Jurkat, Clone E6-1 (cell line): ENCODE results near the gene TRAIP.
"Not testable (repeated sequence)": the region's sequence is repeated elsewhere in the genome, so short reads cannot be mapped to it uniquely, and the experiment has no call there.

Source experiments
- DNase-seq: peaks from one replicate; pipeline ENCODE4 v3.0.0-alpha.2; 2011; ENCODE audit warnings: low read depth, low spot score
- H3K4me3 ChIP-seq: 2 replicates; pipeline ENCODE4 v1.5.1; 2011; ENCODE audit warnings: mild to moderate bottlenecking, low read length, control low read depth, moderate library complexity

The TRAIP gene

DNA sequence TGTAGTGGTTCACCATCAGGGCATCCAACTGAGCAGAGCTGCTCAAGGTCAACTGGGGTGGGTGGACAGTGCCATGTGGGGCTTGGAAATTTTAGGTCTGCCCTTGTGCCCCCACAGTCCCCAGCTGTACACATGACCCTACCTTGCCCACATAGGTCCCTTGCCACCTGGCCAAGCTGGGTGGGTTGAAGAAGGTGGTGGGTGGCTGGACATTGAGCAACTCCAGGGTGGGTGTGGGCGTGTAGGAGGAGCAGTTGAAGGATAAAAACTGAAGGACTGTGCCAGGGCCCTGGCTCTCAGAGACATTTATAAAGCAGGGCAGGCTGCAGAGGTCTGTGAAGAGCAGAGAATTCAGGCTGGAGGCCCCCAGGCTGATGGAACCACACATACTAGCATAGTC, 57.3 kb downstream of the TRAIP start:
- H3K4me3 ChIP-seq: no peak overlapping the region
- no peak for DNase-seq

DNA sequence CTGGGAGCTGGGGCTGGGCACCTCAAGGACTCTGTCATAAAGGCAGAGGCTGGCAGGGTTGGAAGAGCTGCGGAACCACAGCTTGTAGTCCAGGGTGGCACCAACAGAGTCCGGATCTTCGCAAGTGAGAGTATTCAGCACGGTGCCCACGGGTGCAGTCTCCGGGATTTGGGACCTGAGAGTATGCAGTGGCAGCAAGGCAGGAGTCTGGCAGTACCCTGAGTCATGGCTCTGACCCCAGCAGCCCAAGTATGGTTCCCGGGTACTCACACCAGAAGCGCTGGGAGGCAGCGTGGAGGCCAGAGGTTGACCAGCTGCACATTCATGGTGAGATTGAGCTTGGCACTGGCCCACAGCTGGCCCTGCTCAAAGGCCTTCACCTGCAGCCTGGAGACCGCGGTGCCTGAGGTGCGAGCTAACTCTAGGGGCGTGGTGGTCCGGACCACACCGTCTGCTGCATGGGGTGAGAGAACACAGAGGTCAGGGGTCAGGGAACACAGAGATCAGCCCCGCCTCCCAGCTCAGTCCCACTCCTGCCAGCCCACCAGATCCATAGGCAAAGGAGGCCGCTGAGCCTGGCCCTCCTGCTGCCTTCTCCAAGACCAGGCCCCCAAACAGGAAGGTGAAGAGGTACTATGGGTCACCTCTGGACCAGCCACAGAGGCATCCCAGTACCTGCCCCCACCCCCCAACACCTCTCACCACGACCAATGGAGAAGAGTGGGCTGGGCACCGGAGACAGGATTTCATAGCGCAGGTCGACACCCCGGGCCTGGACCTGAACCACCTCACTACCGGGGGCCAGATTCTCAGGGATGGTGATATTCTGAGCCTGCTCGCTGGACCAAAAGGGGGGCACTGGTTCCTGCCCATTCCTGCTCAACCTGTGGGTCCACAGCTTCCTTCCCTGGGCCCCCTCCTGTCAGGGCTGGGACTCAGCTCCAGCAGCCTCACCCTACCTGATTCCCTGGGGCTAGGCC, 61.1 kb downstream of the TRAIP start:
- H3K4me3 ChIP-seq: no peak overlapping the region
- no peak for DNase-seq

DNA sequence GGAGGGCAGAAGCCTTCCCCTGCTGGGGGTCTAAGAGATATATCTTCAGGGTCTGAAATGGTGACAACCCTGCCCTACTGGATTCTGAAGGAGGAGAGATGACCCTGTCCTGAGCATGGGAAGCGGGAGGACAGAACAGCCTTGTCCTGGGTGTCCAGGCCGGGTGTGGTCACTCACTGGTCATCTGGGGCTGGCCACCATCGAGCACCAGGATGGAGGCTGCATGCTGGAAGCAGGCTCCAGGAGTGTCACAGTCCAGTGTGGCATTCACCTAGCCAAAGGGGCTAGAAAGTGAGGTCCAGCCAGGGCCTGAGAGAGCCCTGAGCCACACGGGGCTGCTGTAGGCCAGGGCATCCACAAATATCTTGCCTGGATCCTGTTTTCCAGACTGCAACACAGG, 61.9 kb downstream of the TRAIP start:
- no peak for DNase-seq
- no peak overlapping the region for H3K4me3 ChIP-seq

DNA sequence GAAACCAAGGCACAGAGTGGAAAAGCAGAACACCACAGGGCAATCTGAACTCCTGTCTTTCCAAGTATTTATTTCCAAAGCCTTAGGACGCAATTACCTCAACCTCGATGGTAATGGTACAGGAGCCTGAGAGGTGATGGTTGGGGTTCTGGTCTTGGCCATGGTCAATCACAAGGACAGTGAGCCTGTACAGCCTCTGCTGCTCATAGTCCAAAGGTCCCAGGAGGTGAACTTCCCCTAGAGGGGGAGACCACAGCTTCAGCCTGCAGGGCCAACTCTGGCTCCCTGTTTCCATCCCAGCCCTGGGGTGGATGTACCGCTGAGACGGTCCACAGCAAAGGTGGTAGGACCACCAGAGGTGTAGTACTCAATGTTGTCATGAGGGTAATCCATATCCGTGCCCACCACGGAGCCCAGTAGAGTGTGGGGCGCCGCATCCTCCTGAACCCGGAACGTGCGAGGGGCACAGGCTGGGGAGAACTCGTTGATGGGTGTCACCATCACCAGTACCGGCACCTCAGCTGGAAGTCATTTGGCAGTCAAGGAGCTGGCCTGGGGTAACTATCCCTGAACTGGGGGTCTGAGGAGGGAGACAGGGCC, 62.8 kb downstream of the TRAIP start:
- no peak for DNase-seq
- no peak overlapping the region for H3K4me3 ChIP-seq

DNA sequence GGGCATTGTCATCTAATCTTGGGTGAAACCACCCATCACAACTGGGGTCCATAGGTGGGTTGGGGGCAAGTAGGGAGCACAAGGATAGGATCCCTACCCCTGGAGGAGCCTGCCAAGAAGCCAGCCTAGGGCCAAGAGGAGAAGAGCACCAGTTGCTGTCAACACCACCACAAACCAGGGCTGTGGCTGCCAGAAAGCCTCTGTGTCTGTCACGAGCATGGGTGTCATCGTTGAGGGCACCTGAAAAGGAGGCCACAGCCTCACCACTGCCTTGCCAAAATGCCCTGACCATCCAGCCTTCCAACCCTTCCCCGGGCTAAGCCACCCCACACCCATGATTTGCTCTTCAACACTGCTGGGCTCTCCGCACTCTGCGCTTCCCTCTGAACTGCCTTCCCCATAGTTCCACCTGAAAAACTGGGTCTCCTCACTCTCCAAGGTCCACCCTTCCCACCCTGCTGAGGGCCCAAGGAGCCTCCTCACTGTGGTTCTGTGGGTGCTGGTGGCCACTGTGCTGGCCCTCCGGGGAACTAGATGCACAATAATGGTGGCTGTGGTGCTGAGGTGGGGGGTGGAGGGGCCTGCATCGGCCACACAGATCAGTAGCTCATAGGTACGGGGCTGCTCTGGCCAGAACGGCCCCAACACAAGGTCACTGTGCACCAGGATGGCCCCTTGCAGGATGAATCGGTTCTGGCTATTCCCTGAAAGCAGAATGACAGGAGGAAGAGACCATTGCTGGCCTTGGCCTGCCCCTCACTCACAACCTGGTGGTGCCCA, 63.8 kb downstream of the TRAIP start:
- H3K4me3 ChIP-seq: no peak overlapping the region
- DNase-seq: no peak

DNA sequence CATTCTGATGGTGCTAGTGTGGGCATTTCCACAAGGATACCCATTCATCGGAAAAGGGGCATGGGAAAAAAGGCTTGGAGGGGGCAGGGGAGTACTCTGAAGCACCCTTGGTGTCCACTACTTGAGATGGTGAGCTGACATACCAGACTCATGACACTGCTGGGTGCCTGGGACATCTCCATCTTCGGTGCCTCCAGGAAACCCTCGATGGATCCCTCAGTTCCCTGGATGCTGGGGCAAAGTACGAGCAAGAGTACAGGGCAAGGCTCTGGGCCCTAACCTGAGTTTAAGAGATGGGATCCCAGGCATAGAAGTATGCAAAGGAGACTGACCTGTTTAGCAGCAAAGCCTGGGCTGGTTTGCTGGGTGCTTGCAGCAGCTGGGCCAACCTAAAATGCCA, 64.8 kb downstream of the TRAIP start:
- no peak overlapping the region for H3K4me3 ChIP-seq
- no peak for DNase-seq

DNA sequence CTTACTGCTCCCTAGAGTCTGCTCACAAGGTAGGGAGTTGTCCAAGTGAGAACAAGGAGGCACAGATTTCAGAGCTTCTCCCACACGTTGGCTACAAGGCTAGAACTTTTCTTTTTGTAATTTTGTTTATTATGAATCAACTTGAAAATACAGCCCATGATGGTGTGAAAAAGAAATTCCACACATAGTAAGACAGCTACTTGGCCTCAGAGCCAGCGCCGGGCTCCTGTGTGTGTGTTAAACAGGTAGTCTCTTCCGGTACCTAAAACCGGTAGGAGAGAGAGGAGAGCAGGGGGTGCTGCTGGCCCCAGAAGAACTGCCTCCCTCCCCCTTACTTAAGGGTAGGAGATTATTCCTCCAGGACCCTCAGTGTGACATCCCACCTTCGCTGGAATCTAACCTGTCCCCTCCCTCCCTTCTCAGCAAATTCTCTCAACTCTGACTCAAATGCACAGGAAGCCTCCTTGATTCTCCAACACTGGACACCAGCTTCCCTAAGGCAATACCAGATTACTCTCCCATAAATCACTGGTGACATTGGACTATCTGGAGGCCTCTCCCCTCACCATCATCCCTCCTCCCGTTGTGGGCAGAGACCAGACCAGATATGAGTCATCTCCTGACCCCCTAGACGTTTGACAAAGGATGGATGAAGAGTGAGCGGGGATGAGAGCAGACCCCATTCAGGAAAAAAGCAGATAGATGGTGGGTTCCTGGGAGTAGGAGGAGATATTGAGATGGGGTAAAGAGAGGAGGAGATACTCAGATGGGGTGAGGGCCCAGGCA, 65.5 kb downstream of the TRAIP start:
- H3K4me3 ChIP-seq: no peak overlapping the region
- DNase-seq: no peak

DNA sequence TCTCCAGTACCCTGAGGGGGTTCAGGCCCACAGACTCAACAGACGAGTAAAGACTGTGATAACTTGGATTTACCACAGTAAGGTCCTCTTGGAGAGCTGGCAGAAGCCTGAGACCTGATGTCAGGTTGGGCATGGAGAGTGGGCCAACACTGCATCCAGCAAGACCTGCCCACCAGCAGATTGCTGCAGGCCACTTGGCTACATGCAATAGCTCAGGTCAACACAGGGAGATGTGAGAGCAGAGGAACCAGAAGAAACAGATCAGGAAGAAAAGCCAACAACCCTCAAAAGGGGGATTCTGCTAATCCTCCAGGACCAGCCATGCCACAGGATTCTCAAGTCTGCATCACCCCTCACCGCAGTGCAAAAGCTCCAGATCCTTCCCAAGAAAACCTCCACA, 68.3 kb downstream of the TRAIP start:
- no peak for DNase-seq
- H3K4me3 ChIP-seq: no peak overlapping the region

DNA sequence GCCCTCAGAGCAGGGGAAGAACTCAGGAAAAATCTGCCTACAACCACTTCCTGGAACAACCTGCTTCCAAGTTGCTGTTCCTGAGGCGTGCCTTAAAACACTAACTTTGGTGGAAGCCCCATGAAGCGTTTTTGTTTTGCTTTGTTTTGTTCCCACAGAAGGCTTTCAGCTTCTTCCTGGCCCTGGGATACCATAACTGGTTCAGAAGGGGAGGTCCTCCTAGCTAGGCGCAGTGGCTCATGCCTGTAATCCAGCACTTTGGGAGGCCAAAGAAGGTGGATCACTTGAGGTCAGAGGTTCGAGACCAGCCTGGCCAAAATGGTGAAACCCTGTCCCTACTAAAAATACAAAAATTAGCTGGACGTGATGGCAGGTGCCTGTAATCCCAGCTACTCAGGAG, 68.8 kb downstream of the TRAIP start:
- H3K4me3 ChIP-seq: no peak overlapping the region; the same call in 1 of the 2 replicates
- DNase-seq: no peak

DNA sequence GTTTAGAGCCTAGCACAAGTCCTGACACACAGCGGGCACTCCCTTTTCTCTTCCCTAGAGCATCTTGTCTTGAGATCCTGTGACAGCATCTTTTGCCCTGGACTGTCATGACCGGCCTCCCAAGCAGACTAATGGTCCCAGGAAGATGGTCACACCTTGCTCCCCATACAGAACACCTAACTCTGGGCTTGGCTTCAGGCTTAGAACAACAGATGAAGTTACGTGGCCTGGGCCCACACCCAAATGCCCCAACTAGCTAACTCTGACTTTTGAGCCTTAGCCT, 69.2 kb downstream of the TRAIP start:
- no peak for DNase-seq
- peak overlapping the region; percentile 91 for H3K4me3 ChIP-seq

DNA sequence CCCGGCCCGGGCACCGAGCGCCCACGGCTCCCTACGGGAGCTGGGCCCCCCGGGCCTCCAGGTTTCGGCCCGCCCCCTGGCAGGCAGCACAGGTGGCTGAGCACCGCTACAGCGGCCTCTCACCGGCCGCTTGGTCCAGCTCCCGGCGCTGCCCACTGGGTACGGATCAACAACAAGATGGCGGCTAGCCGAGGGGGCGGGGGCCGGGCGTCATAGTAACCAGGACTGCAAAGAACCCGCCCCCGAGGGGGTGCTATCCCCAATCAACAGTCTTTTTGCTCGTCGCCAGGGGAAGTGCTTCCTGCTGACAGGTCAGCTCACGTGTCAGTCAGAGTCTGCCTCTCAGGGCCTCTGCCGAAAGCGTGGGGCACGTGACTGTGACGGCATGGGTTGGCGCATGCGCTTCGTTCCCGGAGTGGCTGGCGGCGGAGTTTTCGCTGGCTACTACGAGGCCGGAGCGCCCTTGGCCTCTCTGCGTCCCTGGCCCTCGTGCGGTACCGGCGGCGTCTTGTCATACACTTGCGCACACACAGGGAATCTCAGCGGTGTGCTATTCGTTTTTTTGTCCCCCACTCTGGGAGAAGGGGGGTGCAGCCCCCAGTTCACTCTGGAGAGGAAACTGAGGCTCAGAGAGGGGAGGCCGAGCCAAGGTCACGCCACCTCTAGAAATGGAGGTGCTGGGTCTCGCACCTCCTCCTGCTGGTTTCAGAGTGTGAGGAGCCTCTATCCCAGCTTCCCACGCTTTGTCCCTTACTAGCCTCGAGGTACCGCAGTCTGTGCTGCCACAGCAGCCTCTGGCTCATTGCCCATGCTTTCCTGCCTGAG, 69.8 kb downstream of the TRAIP start, which contains the start of gene IP6K1:
IP6K1 (minus strand) TSS at position 186 of the 825 bp plus-strand sequence. CDS start 38,502 bp downstream, outside the sequence.
- peak within 1 kb of the TSS; percentile 91 for H3K4me3 ChIP-seq

DNA sequence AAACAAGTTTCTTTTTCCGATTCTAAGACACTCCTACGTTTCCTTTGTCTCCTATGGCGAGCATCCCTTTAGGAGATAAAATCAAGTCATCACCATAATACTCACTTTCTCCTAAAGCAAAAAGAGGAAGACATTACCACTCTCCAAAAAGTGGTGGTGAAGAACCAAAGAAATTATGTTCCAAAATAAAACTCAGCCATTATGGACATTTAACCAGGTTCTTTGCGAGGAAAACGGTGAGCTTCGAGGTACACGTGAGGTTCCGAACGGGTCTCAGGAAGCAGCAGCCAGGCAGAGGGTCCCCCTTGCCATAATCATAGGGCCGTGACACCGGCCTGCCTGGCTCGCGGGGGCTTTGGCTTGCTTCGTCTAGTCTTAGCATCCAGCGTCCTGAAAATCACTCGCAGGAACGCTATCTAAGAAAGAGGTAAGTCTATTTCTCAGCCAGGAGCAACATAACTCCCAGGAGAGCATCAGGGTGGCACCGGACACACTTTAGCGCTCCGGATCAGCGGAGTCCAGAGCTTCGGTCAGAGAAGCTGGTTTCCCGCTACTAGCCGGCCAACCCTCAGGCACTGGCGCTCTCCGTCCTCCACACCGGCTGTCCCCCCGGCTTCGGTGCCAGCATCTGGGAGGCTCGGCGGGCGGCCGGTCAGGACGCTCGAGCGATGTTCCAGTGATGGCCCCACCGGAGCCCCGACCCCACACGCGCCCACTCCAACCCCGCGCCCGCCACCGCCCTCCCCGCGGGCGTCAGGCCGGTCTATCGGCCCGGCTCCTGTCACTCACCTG, 70.6 kb downstream of the TRAIP start:
- peak overlapping the region; percentile 91 for H3K4me3 ChIP-seq
- no peak for DNase-seq

More for the DNA sequence above, 69.8 kb downstream of the TRAIP start, which contains the start of gene IP6K1:
- DNase-seq: peak; percentile 100

DNA sequence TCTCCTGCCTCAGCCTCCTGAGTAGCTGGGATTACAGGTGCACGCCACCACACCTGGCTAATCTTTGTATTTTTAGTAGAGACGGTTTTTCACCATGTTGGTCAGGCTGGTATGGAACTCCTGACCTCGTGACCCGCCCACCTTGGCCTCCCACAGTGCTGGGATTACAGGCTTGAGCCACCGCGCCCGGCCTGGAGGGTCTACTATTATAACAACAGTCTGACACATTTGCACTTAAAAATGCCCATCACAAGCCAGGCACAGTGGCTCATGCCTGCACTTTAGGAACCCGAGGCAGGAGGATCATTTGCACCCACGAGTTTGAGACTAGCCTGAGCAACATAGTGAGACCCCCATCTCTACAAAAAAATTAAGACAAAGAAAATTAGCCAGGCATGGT, 74.1 kb downstream of the TRAIP start:
- DNase-seq, H3K4me3 ChIP-seq: not testable (repeated sequence)

DNA sequence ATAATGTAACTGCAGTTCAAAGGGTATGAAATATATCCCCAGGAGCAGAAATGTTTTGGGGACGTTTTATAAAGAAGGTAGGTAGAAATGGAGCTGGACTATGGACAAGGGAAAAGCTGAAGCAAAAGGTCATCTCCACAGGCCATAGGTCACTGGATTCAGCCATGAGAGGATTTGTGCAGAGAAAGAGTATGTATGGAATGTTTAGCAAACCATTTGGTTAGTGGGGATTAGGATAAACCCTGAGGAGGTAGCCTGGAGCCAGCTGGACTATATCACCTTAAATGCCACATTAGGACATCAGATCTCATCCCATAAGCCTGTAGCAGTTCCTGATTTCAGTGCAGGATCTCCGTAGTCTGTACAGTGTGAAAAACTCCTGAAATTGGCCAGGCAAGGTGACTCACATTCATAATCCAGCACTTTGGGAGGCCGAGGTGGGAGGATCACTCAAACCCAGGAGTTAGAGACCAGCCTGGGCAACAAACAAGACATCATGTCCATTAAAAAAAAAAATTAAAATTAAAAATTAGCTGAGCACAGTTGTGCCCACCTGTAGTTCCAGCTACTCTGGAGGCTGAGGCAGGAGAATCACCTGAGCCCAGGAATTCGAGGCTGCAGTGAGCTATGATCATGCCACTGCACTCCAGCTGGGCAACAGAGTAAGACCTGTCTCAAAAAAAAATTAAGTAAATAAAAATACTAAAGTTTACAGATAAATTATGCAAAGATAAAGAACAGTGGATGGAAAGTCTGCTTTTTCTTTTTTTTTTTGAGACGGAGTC, 74.8 kb downstream of the TRAIP start:
- no peak overlapping the region for H3K4me3 ChIP-seq
- no peak for DNase-seq

DNA sequence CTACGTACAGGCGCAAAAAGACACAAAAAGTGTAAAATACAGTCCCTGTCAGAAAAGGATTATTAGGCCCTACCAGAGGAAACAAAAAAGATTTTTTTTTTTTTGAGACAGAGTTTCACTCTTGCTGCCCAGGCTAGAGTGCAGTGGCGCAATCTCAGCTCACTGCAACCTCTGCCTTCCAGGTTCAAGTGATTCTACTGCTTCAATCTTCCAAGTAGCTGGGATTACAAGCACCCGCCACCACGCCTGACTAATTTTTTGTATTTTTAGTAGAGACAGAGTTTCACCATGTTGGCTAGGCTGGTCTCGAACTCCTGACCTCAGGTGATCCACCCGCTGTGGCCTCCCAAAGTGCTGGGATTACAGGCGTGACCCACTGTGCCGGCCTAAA, 75.4 kb downstream of the TRAIP start:
- not testable (repeated sequence) for H3K4me3 ChIP-seq, DNase-seq

DNA sequence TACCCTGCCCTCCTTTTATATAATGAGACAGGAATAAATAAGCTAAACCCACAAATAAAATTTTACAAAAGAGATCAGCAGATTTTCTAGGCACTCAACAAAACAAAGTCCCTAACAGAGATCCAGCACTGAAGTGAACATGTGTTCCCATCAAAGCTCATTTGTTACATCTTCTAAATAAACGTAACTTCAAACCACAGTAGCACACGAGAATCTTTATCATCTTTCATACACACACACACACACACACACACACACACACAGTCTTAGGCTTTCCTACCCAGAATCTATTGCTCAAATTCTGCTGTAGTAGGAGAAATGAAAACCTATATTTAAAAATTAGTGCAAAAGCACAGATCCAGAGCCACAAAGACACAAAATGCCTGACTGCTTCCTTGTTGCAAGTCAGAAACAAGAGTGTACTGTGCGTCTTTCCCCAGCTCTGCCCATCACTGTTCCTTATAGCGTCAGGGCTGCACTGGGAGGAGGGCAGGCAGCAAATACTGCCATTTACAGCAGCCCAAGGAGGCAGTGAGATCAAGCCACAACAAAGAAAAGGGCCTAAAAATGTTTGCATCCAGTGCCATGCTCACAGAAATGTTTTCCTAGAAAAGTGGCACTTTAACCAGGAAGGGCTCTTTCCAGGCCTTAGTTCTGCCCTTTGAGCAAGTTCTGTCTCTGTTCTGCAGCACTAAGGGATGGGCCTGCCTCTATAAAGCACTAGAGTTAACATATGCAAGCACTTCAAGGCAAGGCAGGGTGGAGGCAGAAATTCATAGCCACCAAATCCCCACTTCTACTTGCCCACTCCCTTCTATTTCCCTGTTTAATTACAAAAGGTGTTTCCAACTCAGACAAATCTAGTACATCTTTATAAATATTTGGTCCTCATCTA, 76.0 kb downstream of the TRAIP start:
- H3K4me3 ChIP-seq: no peak overlapping the region
- no peak for DNase-seq
